Memory B cell (primary cell): ENCODE results near the gene PDCL2.

Experiments used
- ATAC-seq: fragments of 150-1000 bp; cut with Tn5 transposase; 2 replicates; pipeline ENCODE4 v1.10.0; 2021; ENCODE audit warnings: low read depth, mild to moderate bottlenecking, moderate library complexity
- DNase-seq, 2 donors: peaks; one replicate each; pipeline ENCODE4 v3.0.0; 2022; ENCODE audit warnings: low spot score in 2 of 2
- H3K27ac Mint-ChIP-seq: one replicate; pipeline ENCODE4 v1.8.0; 2022; ENCODE audit warnings: mild to moderate bottlenecking, moderate library complexity, mixed read lengths
- H3K27me3 Mint-ChIP-seq: one replicate; pipeline ENCODE4 v1.8.0; 2022; ENCODE audit warnings: mixed read lengths
- H3K36me3 Mint-ChIP-seq: one replicate; pipeline ENCODE4 v1.8.0; 2022; ENCODE audit warnings: mild to moderate bottlenecking, mixed read lengths
- H3K4me1 Mint-ChIP-seq: one replicate; pipeline ENCODE4 v1.8.0; 2022; ENCODE audit warnings: mixed read lengths
- H3K4me3 Mint-ChIP-seq: one replicate; pipeline ENCODE4 v1.8.0; 2022; ENCODE audit warnings: mild to moderate bottlenecking, moderate library complexity, mixed read lengths
- H3K9me3 Mint-ChIP-seq: one replicate; pipeline ENCODE4 v1.8.0; 2022; ENCODE audit warnings: mixed read lengths

Gene PDCL2

GRCh38 chr4:55509266-55509665 lies 82.8 kb downstream of the PDCL2 start:
- ATAC-seq, result no peak
- DNase-seq, result no peak
- H3K4me1 Mint-ChIP-seq, result peaks cover 17% of the 10 kb centered on the region
- H3K27me3 Mint-ChIP-seq, result no peaks in the 10 kb centered on the region
- H3K27ac Mint-ChIP-seq, result no peak overlapping the region
- peaks cover 12% of the 10 kb centered on the region for H3K36me3 Mint-ChIP-seq
- H3K9me3 Mint-ChIP-seq, result no peaks in the 10 kb centered on the region
- no peak overlapping the region for H3K4me3 Mint-ChIP-seq

DNA sequence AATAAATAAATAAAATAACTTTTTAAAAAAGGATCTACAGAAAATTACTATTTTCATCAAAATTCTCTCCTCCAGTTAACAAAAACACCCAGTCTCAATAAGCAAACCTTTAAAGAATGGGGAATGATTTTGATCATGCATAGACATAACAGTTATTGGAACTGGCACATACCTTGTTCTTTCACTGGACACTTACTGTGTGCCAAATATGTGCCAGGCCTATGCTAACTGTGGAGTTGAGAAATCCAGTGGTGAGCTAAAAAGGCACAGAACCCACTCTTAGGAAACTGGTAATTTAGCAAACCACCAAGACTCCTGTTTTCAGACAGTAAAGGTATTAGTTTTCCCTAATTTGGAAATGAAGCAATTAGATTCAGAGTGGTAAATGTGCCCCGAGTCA lies 84.4 kb downstream of the PDCL2 start:
- no peaks in the 10 kb centered on the region for H3K27me3 Mint-ChIP-seq
- DNase-seq, result no peak
- no peak overlapping the region for H3K4me3 Mint-ChIP-seq
- H3K9me3 Mint-ChIP-seq, result no peaks in the 10 kb centered on the region
- no peak for ATAC-seq
- H3K36me3 Mint-ChIP-seq, result peaks cover 11% of the 10 kb centered on the region
- H3K27ac Mint-ChIP-seq, result no peak overlapping the region
- peaks cover 17% of the 10 kb centered on the region for H3K4me1 Mint-ChIP-seq
